Hematopoietic multipotent progenitor cell (in vitro differentiated cells): ENCODE results near the gene KRT39. TPM values are rescaled to one million over a fixed set of nuclear protein-coding genes. Genes with fewer than 3 reads are reported as not detected.
"Not testable (repeated sequence)": the region's sequence is repeated elsewhere in the genome, so short reads cannot be mapped to it uniquely, and the experiment has no call there.

Source experiments
- DNase-seq, 3 donors: peaks; one replicate each; pipeline ENCODE4 v3.0.0-alpha.2; 2011 to 2015; ENCODE audit warnings: low read depth in 2 of 3, low spot score in 2 of 3
- total RNA-seq: library from RNA; depleted of rRNA; stranded (reverse); fragments of >200 nt; gene quantifications from one replicate; pipeline ENCODE4 v1.2.3, GENCODE V29; 2012

KRT39 gene
- total RNA-seq, 1 donor, result under 0.01 TPM

- no peak for DNase-seq
Observed at GRCh38 chr17:40944531-40944930, 22.2 kb downstream of the KRT39 start.

- no peak for DNase-seq
Observed at GRCh38 chr17:40942553-40942952, 24.2 kb downstream of the KRT39 start.

- no peak for DNase-seq
Observed at GRCh38 chr17:40940266-40940665, 26.5 kb downstream of the KRT39 start.

DNA sequence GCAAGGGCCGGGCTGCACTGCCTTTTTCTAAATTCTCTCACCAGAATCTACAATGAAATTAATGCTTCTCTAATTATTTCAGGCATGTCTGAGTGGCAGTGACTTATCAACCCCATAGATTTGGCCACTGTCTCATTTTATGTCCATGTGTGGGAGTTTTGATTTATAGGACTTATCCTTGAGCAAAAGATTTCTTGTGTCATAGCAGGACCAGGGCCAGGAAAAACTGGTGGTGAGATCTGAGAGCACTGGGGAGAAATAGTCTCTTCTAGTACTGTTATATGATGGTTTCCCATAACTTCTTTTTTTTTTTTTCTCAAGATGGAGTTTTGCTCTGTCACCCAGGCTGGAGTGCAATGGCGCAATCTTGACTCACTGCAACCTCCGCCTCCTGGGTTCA is 27.8 kb downstream of the KRT39 start:
- no peak for DNase-seq

GRCh38 chr17:40937384-40937819 is 29.3 kb downstream of the KRT39 start, which contains the start of gene KRT23:
KRT23 (minus strand) TSS chr17:40937646; CDS start chr17:40936603, 1,043 bp downstream.
- no peak for DNase-seq

DNA sequence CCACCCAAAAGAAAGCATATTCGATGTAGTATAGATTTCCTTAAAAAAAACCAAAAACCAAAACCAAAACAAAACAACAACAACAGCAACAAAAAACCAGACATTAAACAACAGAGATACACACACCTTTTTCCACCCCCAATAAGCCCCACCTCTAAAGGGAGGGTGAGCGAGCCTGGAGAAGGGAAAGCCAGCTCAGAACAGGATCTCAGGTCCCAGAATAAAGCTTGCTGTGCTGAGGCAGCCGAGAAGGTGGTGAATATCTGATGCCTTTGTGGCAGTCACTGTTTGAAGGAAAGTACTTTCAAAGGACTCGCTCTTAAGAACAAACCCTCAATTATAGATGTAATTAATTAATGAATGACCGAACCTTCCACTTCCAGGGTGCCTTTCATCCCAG is 29.8 kb downstream of the KRT39 start:
- no peak for DNase-seq

- DNase-seq, result no peak
Observed at GRCh38 chr17:40936437-40936971, 30.2 kb downstream of the KRT39 start.

GRCh38 chr17:40935624-40936023 is 31.1 kb downstream of the KRT39 start:
- no peak for DNase-seq

DNA sequence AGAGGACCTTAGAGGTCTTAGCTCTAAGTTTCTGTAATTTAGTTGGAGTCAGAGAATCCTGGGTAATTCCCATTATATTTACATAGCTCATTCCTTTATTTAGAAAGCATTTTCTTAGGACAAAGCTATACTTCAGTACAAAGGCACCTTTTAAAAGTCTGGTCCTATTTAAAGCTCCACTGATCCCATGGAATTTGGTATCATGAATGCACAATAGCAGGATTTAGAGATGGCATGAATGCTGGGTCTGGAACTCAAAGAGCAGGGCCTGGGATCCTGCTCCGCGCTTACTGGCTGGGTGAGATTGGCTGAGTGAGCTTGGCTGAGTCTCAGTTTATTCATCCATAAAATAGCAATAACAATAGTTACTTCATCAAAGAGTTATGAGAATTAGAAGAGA is 34.1 kb downstream of the KRT39 start:
- no peak for DNase-seq

DNA sequence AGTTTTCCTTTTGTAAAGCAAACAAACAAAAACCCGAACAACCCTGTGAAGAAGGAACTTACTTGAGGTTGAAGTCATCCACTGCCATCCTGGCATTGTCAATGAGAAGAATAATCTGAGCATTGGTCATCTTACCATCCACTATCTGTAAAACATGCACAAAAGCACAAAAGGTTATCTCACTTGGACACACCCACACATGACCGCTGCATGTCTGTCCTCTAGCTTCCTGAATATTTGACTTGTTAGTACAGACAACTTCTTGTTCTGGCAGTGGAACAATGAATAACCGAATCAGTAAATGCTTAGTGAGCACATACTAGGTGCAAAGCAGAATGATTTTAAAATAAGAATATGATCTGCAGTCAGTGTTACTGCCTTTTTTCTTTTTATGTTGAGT is 35.4 kb downstream of the KRT39 start:
- DNase-seq, result no peak

DNA sequence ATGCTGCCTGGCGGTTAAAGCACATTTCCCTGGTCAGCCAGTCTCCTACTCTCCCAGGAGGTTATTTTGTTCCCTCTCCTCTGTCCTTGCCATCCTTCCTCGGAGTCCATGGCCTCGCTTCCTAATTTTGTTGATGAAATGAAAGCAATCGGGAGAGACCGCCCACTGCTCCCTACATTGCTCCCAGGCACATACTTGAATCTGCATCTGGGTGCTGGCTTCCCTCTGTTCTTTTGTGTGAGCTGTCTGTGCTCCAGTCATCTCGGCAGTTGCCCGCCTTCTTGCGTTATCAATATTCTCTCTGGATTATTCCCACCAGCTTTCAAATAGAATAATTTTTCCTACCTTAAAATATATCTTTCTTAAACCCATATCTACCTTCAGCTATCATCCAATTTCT is 40.4 kb downstream of the KRT39 start:
- DNase-seq, result no peak

DNA sequence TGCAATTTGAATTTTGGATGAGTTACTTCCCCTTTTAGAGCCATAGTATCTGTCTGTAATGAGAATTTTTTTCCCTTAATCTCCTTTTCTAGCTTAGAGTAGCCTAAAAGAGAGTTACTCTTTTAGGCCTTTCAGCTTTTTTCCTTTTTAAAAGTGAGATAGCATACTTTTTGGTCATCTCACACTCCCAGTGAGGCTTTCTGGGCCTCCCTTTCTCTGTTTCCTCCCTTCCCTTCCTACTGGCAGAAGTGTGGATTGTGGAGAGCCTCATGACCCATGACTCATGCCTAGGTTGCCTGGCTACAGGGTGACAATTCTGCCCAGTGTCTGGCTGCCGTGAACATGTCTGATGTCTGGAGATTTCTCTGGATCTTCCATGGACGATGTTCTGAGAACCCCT is 44.5 kb downstream of the KRT39 start:
- no peak for DNase-seq

- no peak for DNase-seq
Observed at GRCh38 chr17:40921026-40921425, 45.7 kb downstream of the KRT39 start.

- DNase-seq, result not testable (repeated sequence)
Observed at GRCh38 chr17:40917116-40917515, 49.6 kb downstream of the KRT39 start.

- DNase-seq, result no peak
Observed at GRCh38 chr17:40916366-40916765, 50.4 kb downstream of the KRT39 start.

DNA sequence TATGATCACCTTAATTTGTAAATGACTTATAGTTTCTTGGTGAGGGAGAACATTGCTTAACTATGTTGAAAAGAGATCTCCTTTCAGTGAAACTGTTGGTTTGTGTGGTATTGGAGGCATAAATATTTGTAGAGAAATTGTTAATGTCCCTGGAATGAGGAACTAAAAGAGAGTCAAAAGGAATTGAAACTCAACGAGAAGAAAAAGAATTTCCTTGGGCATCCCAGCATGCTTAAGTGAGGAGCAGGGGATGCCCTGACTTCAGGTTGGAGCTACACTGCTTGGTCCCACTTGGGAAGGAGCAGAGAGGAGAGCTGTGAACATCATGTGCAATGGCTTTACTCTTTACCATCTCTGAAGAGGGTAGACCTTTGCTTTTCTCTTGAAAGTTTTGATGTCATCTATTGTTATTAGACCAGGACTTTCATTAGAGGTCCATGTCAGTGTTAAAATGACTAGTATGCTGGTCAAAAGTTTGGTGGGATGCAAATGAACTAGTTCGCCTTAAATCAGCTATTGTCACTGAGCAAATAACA is 51.0 kb downstream of the KRT39 start:
- no peak for DNase-seq

DNA sequence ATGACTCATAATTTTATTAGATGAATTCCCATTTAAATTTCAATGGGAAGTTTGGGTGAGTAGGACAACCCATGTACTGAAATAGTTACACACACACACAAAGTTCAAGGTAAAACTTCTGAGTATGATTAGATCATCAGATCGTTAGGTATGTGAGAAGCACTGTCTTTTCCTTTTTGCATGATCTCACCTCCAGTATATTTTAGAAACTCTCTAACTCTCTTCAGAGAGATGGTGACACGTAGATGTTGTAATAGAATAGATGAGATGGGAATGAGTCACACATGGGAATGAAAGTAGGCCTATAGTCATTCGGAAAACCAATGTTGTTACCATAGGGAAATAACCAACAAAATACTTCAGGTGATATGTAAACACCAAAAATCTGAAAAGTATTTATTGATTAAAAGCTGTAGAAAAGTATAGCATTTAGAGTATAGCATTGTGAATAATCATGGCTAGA is 51.5 kb downstream of the KRT39 start:
- no peak for DNase-seq

GRCh38 chr17:40914075-40914855 is 52.5 kb downstream of the KRT39 start:
- DNase-seq, result no peak

GRCh38 chr17:40912486-40913210 is 54.1 kb downstream of the KRT39 start:
- no peak for DNase-seq

DNA sequence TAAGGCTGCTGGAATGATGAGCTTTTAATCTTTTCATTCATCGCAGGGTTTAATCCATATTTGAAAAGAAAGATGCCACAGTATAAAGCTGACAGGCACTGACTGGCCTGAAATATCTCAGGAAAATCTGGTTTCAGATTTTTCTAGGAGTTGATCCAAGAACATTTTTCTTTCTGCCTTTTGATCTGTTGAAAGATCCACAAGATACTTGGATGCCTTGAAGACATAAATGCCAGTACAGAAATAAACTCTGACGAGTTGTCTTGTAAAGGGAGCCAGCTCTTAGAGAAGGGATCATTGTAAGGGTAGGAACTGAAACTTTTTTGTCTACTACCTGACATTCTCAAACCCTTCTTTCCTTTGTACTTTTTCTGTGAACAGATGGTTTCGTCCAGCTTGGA is 56.3 kb downstream of the KRT39 start:
- DNase-seq, result no peak

DNA sequence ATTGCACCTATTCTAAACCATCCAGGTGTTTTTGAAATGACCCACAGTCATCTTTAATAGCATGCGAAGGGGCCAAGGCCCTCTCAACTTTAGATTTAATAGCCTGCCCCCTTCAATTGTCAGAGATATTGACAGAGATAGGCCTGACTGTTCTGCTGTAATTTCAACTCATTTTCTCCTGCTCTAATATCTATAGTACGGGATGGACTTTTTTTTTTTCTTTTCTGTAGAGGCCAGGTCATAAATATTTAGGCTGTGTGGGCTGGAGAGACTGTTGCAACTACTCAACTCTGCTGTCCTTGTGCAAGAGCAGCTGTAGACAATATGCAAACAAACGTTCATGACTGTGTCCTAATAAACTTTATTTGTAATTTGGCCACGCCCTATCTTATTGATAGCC is 57.0 kb downstream of the KRT39 start:
- DNase-seq, result no peak
